ENCODE measurements around the gene LOC128125822.

Gene LOC128125822

GRCh38 chr6:63592886-63593285 is 20.6 kb downstream of the LOC128125822 start:
- Histone ChIP-seq H3K27me3 (no peaks in the 10 kb centered on the region), H3K9me3 (ENCODE audit: low read depth) (no peaks in the 10 kb centered on the region), H3K27ac (no peak overlapping the region), H2AFZ (replicated peaks) (no peak overlapping the region), H3K79me2 (ENCODE audit: low read depth) (no peaks in the 10 kb centered on the region), H4K20me1 (ENCODE audit: low read depth) (no peaks in the 10 kb centered on the region), H3K4me1 (peaks cover 12% of the 10 kb centered on the region), H3K36me3 (no peaks in the 10 kb centered on the region), H3F3A (ENCODE audit: low read depth) (peaks cover 2% of the 10 kb centered on the region), H3K4me2 (no peak overlapping the region), H3K4me3 (no peak overlapping the region), H3K9ac (no peak overlapping the region)
- DNase-seq (ENCODE audit: low spot score): no peak
- no peak for TF ChIP-seq CTCF (IDR thresholded peaks at IDR 0.05)
- no peak for TF ChIP-seq EZH2 (IDR thresholded peaks at IDR 0.05)
- TF ChIP-seq EZH2phosphoT487 (IDR thresholded peaks at IDR 0.05): no peak
- Mint-ChIP-seq H3K27me3 (ENCODE audit: insufficient read depth, low read depth) (peaks cover 2% of the 10 kb centered on the region), H3K9me3 (no peaks in the 10 kb centered on the region), H3K27ac (no peak overlapping the region), H3K4me3 (no peak overlapping the region), H3K36me3 (no peaks in the 10 kb centered on the region), H3K4me1 (peaks cover 10% of the 10 kb centered on the region)

GRCh38 chr6:63597141-63598048 is 25.1 kb downstream of the LOC128125822 start:
- Mint-ChIP-seq H3K4me1 (peaks cover 10% of the 10 kb centered on the region), H3K36me3 (no peaks in the 10 kb centered on the region), H3K9me3 (no peaks in the 10 kb centered on the region), H3K27me3 (ENCODE audit: insufficient read depth, low read depth) (peaks cover 2% of the 10 kb centered on the region), H3K27ac (peak overlapping the region; percentile 80), H3K4me3 (peak overlapping the region; percentile 88)
- Histone ChIP-seq H3K27ac (no peak overlapping the region), H3K4me2 (peak overlapping the region; percentile 81), H3K27me3 (no peaks in the 10 kb centered on the region), H3K79me2 (ENCODE audit: low read depth) (no peaks in the 10 kb centered on the region), H3F3A (ENCODE audit: low read depth) (peaks cover 5% of the 10 kb centered on the region), H3K4me3 (peak overlapping the region; percentile 70), H4K20me1 (ENCODE audit: low read depth) (no peaks in the 10 kb centered on the region), H3K9ac (peak overlapping the region; percentile 29), H2AFZ (replicated peaks) (peak overlapping the region; percentile 100), H3K36me3 (no peaks in the 10 kb centered on the region), H3K4me1 (peaks cover 3% of the 10 kb centered on the region), H3K9me3 (ENCODE audit: low read depth) (no peaks in the 10 kb centered on the region)
- DNase-seq (ENCODE audit: low spot score): no peak
- TF ChIP-seq CTCF (IDR thresholded peaks at IDR 0.05): no peak
- TF ChIP-seq EZH2 (IDR thresholded peaks at IDR 0.05): no peak
- no peak for TF ChIP-seq EZH2phosphoT487 (IDR thresholded peaks at IDR 0.05)

GRCh38 chr6:63598049-63599036 is 26.1 kb downstream of the LOC128125822 start:
- no peaks in the 10 kb centered on the region for H3K27me3 ChIP-seq
- Mint-ChIP-seq H3K9me3 (no peaks in the 10 kb centered on the region), H3K36me3 (no peaks in the 10 kb centered on the region), H3K27me3 (ENCODE audit: insufficient read depth, low read depth) (peaks cover 2% of the 10 kb centered on the region), H3K27ac (peak overlapping the region; percentile 80), H3K4me3 (peak overlapping the region; percentile 88), H3K4me1 (peaks cover 10% of the 10 kb centered on the region)
- peak; percentile 83 for DNase-seq (ENCODE audit: low spot score)
- no peaks in the 10 kb centered on the region for H3K9me3 ChIP-seq (ENCODE audit: low read depth)
- H3F3A ChIP-seq (ENCODE audit: low read depth): peaks cover 5% of the 10 kb centered on the region
- H3K4me3 ChIP-seq: peak overlapping the region; percentile 70
- peak overlapping the region; percentile 29 for H3K9ac ChIP-seq
- H3K27ac ChIP-seq: no peak overlapping the region
- TF ChIP-seq EZH2 (IDR thresholded peaks at IDR 0.05): no peak
- TF ChIP-seq CTCF (IDR thresholded peaks at IDR 0.05): peak; percentile 83
- no peak for TF ChIP-seq EZH2phosphoT487 (IDR thresholded peaks at IDR 0.05)
- no peaks in the 10 kb centered on the region for H3K79me2 ChIP-seq (ENCODE audit: low read depth)
- H3K4me2 ChIP-seq: peak overlapping the region; percentile 81
- H3K4me1 ChIP-seq: peaks cover 3% of the 10 kb centered on the region
- no peaks in the 10 kb centered on the region for H3K36me3 ChIP-seq
- H4K20me1 ChIP-seq (ENCODE audit: low read depth): no peaks in the 10 kb centered on the region
- H2AFZ ChIP-seq (replicated peaks): peak overlapping the region; percentile 100
